Natural killer cell (primary cell): Measurements from ENCODE around the gene ATF7. TPM values are rescaled to one million over a fixed set of nuclear protein-coding genes. Genes with fewer than 3 reads are reported as not detected.
"Not testable (repeated sequence)": the region's sequence is repeated elsewhere in the genome, so short reads cannot be mapped to it uniquely, and the experiment has no call there.

Source experiments
- ATAC-seq, 3 donors: fragments of 150-1000 bp in 2 of 3; fragments of 200-7000 bp in 1 of 3; cut with Tn5 transposase; 1 replicate in 1 of 3; 2 replicates in 2 of 3; pipeline ENCODE4 v1.10.0; 2021; ENCODE audit warnings: mild to moderate bottlenecking in 2 of 3, moderate library complexity in 2 of 3
- DNase-seq, 2 donors: peaks; one replicate each; pipeline versions ENCODE4 v3.0.0 to v3.0.0-alpha.2; 2013 to 2021; ENCODE audit warnings: mixed read lengths in 1 of 2
- H3K27ac ChIP-seq: one replicate; pipeline ENCODE4 v1.5.1; 2013; ENCODE audit warnings: mild to moderate bottlenecking, low read length
- H3K27me3 ChIP-seq: one replicate; pipeline ENCODE4 v1.6.1; 2013; ENCODE audit warnings: low read length; ENCODE audit not compliant: control insufficient read depth, insufficient read depth
- H3K36me3 ChIP-seq: one replicate; pipeline ENCODE4 v1.6.1; 2013; ENCODE audit warnings: low read length; ENCODE audit not compliant: control insufficient read depth, insufficient read depth
- H3K4me1 ChIP-seq: one replicate; pipeline ENCODE4 v1.6.1; 2013; ENCODE audit warnings: low read length; ENCODE audit not compliant: control insufficient read depth, insufficient read depth
- H3K4me3 ChIP-seq: one replicate; pipeline ENCODE4 v1.5.1; 2013; ENCODE audit warnings: low read length
- H3K9me3 ChIP-seq: one replicate; pipeline ENCODE4 v1.6.1; 2013; ENCODE audit warnings: low read length; ENCODE audit not compliant: control insufficient read depth, insufficient read depth
- H3K27ac Mint-ChIP-seq, 2 donors: one replicate each; pipeline ENCODE4 v1.8.0; 2022; ENCODE audit warnings: mild to moderate bottlenecking in 2 of 2, mixed read lengths in 2 of 2, moderate library complexity in 1 of 2
- H3K27me3 Mint-ChIP-seq, 2 donors: one replicate each; pipeline ENCODE4 v1.8.0; 2022; ENCODE audit warnings: low read depth in 2 of 2, mixed read lengths in 2 of 2
- H3K36me3 Mint-ChIP-seq: one replicate; pipeline ENCODE4 v1.8.0; 2022; ENCODE audit warnings: mixed read lengths
- H3K4me1 Mint-ChIP-seq, 2 donors: one replicate each; pipeline ENCODE4 v1.8.0; 2022; ENCODE audit warnings: mixed read lengths in 2 of 2
- H3K4me3 Mint-ChIP-seq: one replicate; pipeline ENCODE4 v1.8.0; 2022; ENCODE audit warnings: mild to moderate bottlenecking, moderate library complexity, mixed read lengths
- H3K9me3 Mint-ChIP-seq, 2 donors: one replicate each; pipeline ENCODE4 v1.8.0; 2022; ENCODE audit warnings: mixed read lengths in 2 of 2
- WGBS: methylation state at CpG from one replicate; pipeline ENCODE4 v1.1.7; 2013; ENCODE audit warnings: missing lambda C conversion rate; ENCODE audit not compliant: insufficient coverage; 5-methylcytosine and 5-hydroxymethylcytosine counted together
- intact Hi-C: fragments of 100-400 bp; cut with micrococcal nuclease; formaldehyde crosslinking; loops from one replicate; pipeline ENCODE4 v1.14.2; 2022
- total RNA-seq, 4 donors: library from RNA; stranded (reverse); fragments of 120-200 nt in 1 of 4; gene quantifications; one replicate each; pipeline versions ENCODE4 v1.2.3 to v1.2.4, GENCODE V29; 2013 to 2022
- TF ChIP-seq, protein P1 (sequence below): fragments of 200-600 bp; IDR thresholded peaks from one replicate; pipeline ENCODE4 v1.8.0; 2022; ENCODE audit warnings: antibody characterized with exemption

ATF7 gene
- total RNA-seq, 3 donors from 2014 or later (not counting 1 experiment from before 2014, with no cell fraction given), result 32.3 to 42.3 (median 34.9) TPM

DNA sequence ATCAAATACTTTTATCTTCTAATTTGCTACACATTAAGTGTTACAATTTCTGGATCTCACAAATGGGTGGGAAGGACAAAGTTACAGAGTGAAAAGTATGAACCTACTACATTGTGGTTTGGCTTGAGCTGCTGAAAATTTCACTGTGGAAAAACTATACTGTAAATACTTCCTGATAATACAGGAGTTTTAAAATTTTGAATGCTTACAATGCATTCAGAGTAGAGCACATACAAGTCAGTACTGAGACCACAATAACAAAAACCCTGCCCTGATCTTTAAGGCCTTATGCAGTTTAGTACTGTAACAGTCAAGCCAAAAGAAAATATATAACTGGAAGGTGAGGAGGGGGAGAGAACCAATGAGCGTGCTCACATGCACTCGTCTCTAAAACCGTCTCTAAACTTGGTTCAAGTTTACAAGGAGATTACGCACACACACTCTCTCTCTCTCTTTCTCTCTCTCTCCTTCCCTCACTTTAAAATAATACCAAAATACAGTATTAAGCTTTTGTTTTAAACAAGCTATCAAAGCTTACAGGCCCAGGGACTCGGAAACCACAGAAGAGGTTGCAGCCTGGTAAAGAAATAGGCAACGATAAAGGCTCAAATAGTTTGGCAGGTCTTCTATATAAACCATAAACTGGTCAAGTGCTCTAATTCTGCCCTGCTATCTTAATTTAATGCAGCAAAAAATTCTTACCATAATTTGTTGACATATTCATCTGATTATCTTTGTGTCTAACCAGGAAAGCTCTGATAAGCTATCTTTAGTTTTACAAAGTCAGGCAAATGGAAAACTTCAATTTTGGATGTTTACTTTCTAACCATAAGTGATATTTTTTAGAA is 58.0 kb downstream of the ATF7 start:
- no peaks in the 10 kb centered on the region for H3K9me3 Mint-ChIP-seq
- H3K9me3 ChIP-seq, result no peaks in the 10 kb centered on the region
- H3K27me3 ChIP-seq, result no peaks in the 10 kb centered on the region
- H3K4me1 ChIP-seq, result peaks cover 3% of the 10 kb centered on the region
- H3K4me1 Mint-ChIP-seq, result peaks cover 49 to 52% of the 10 kb centered on the region in 2 donors
- no peak overlapping the region for H3K4me3 Mint-ChIP-seq
- DNase-seq (no peak), ATAC-seq (no peak)
- no peaks in the 10 kb centered on the region for H3K36me3 Mint-ChIP-seq
- H3K27me3 Mint-ChIP-seq, result no peaks in the 10 kb centered on the region
- intact Hi-C loops, result no loop called here
- 66% methylated on average over 6 of the region's 6 CpGs for WGBS
- H3K27ac ChIP-seq, result no peak overlapping the region
- no peaks in the 10 kb centered on the region for H3K36me3 ChIP-seq
- no peak overlapping the region for H3K4me3 ChIP-seq
- TF ChIP-seq, protein P1, sequence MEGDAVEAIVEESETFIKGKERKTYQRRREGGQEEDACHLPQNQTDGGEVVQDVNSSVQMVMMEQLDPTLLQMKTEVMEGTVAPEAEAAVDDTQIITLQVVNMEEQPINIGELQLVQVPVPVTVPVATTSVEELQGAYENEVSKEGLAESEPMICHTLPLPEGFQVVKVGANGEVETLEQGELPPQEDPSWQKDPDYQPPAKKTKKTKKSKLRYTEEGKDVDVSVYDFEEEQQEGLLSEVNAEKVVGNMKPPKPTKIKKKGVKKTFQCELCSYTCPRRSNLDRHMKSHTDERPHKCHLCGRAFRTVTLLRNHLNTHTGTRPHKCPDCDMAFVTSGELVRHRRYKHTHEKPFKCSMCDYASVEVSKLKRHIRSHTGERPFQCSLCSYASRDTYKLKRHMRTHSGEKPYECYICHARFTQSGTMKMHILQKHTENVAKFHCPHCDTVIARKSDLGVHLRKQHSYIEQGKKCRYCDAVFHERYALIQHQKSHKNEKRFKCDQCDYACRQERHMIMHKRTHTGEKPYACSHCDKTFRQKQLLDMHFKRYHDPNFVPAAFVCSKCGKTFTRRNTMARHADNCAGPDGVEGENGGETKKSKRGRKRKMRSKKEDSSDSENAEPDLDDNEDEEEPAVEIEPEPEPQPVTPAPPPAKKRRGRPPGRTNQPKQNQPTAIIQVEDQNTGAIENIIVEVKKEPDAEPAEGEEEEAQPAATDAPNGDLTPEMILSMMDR, result no peak
- peak overlapping the region; percentile 37 to 48 for H3K27ac Mint-ChIP-seq

GRCh38 chr12:53565376-53565775 is 60.8 kb downstream of the ATF7 start:
- H3K9me3 ChIP-seq, H3K27me3 Mint-ChIP-seq, H3K4me3 ChIP-seq, ATAC-seq, H3K4me3 Mint-ChIP-seq, H3K36me3 ChIP-seq, H3K27me3 ChIP-seq, H3K27ac ChIP-seq, H3K36me3 Mint-ChIP-seq, H3K9me3 Mint-ChIP-seq, intact Hi-C loops, DNase-seq, H3K4me1 ChIP-seq: not testable (repeated sequence)
- Mint-ChIP-seq H3K27ac (peak overlapping the region in 1 of 2 donors; percentile 11), H3K4me1 (peaks cover 41 to 49% of the 10 kb centered on the region in 2 donors)
- WGBS, result 100% methylated on average over 3 of the region's 5 CpGs

DNA sequence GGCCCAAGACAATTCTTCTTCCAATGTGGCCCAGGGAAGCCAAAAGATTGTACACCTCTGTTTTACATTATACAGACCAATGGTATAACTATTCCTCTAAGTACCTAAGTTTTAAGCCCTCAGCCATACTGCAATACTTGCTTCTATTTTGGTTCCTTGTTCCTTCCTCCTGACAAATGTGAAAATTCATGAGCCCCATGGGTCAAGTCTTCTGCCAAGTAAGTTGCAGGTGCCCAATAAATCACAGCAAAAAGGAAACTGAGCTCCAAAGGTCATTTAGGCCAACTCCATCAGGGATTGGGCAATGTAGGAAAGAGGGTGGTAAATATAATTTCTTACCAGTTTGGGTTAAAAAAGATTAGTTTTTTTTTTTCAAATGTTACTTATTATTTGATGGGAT is 61.2 kb downstream of the ATF7 start:
- no peak for DNase-seq
- Histone ChIP-seq H3K36me3 (no peaks in the 10 kb centered on the region), H3K9me3 (no peaks in the 10 kb centered on the region), H3K27me3 (no peaks in the 10 kb centered on the region), H3K4me3 (no peak overlapping the region), H3K4me1 (peaks cover 3% of the 10 kb centered on the region), H3K27ac (no peak overlapping the region)
- intact Hi-C loops, result no loop called here
- no peak overlapping the region for H3K27ac Mint-ChIP-seq
- no peaks in the 10 kb centered on the region for H3K36me3 Mint-ChIP-seq
- ATAC-seq, result no peak
- TF ChIP-seq, protein P1, result no peak
- no peaks in the 10 kb centered on the region for H3K9me3 Mint-ChIP-seq
- H3K27me3 Mint-ChIP-seq, result no peaks in the 10 kb centered on the region
- H3K4me1 Mint-ChIP-seq, result peaks cover 37 to 44% of the 10 kb centered on the region in 2 donors
- H3K4me3 Mint-ChIP-seq, result no peak overlapping the region

GRCh38 chr12:53564278-53564677 is 61.9 kb downstream of the ATF7 start:
- Histone ChIP-seq H3K4me3 (no peak overlapping the region), H3K4me1 (peaks cover 3% of the 10 kb centered on the region), H3K27ac (no peak overlapping the region), H3K36me3 (no peaks in the 10 kb centered on the region), H3K9me3 (no peaks in the 10 kb centered on the region), H3K27me3 (no peaks in the 10 kb centered on the region)
- Mint-ChIP-seq H3K27ac (no peak overlapping the region), H3K4me1 (peaks cover 35 to 43% of the 10 kb centered on the region in 2 donors), H3K9me3 (no peaks in the 10 kb centered on the region), H3K36me3 (no peaks in the 10 kb centered on the region), H3K27me3 (no peaks in the 10 kb centered on the region), H3K4me3 (no peak overlapping the region)
- TF ChIP-seq, protein P1, result no peak
- ATAC-seq (no peak), DNase-seq (peak in 1 of 2 donors; percentile 51)
- intact Hi-C loops, result no loop called here
- WGBS, result 45% methylated on average over 1 of the region's 2 CpGs
